ENCODE results near the gene NUDT7.

Gene NUDT7

GRCh38 chr16:77723108-77723514 is 797 bp downstream of the NUDT7 start:
- TF ChIP-seq SPI1 (IDR thresholded peaks at IDR 0.05; ENCODE audit: borderline replicate concordance, low read depth) = no peak
- peak; percentile 94 for TF ChIP-seq POLR2AphosphoS5 (IDR thresholded peaks at IDR 0.05; ENCODE audit: low read depth)
- TF ChIP-seq GABPA (IDR thresholded peaks at IDR 0.05; ENCODE audit: low read depth) = peak; percentile 17; the same call in 1 of the 2 replicates
- peak; percentile 5 for TF ChIP-seq REST (IDR thresholded peaks at IDR 0.05; ENCODE audit: insufficient replicate concordance, low read depth)
- TF ChIP-seq CTCF (IDR thresholded peaks at IDR 0.05; ENCODE audit: insufficient read depth, low read length) = no peak
- peak overlapping the region; percentile 57 for H3K4me3 ChIP-seq (replicated peaks; ENCODE audit: insufficient read depth, low read length)
- DNase-seq (ENCODE audit: low read depth in 1 of 2, low spot score in 1 of 2) = peak; percentile 65 to 86

GRCh38 chr16:77724174-77724573 is 1.9 kb downstream of the NUDT7 start:
- peak overlapping the region; percentile 85 for H3K27ac ChIP-seq (replicated peaks)
- H3K27me3 ChIP-seq (ENCODE audit: insufficient read depth, poor library complexity, severe bottlenecking) = no peaks in the 10 kb centered on the region
- DNase-seq (ENCODE audit: low read depth in 1 of 2, low spot score in 1 of 2) = peak in 1 of 2 experiments; percentile 11
- H3K4me3 ChIP-seq (replicated peaks; ENCODE audit: insufficient read depth, low read length) = no peak overlapping the region
- TF ChIP-seq SPI1 (IDR thresholded peaks at IDR 0.05; ENCODE audit: borderline replicate concordance, low read depth) = 0 out of 2 replicates have a peak, but pooled peaks have one; percentile 9
- TF ChIP-seq POLR2AphosphoS5 (IDR thresholded peaks at IDR 0.05; ENCODE audit: low read depth) = no peak
- no peak for TF ChIP-seq REST (IDR thresholded peaks at IDR 0.05; ENCODE audit: insufficient replicate concordance, low read depth)
- TF ChIP-seq GABPA (IDR thresholded peaks at IDR 0.05; ENCODE audit: low read depth) = no peak

More at GRCh38 chr16:77723108-77723514, 797 bp downstream of the NUDT7 start:
- peak overlapping the region; percentile 85 for H3K27ac ChIP-seq (replicated peaks)
- no peaks in the 10 kb centered on the region for H3K27me3 ChIP-seq (ENCODE audit: insufficient read depth, poor library complexity, severe bottlenecking)

- Histone ChIP-seq H3K27me3 (ENCODE audit: insufficient read depth, poor library complexity, severe bottlenecking) (no peaks in the 10 kb centered on the region), H3K27ac (replicated peaks) (no peak overlapping the region), H3K4me3 (replicated peaks; ENCODE audit: insufficient read depth, low read length) (no peak overlapping the region)
- TF ChIP-seq CTCF (IDR thresholded peaks at IDR 0.05; ENCODE audit: insufficient read depth, low read length) (no peak), GABPA (IDR thresholded peaks at IDR 0.05; ENCODE audit: low read depth) (no peak), POLR2AphosphoS5 (IDR thresholded peaks at IDR 0.05; ENCODE audit: low read depth) (no peak), SPI1 (IDR thresholded peaks at IDR 0.05; ENCODE audit: borderline replicate concordance, low read depth) (no peak), REST (IDR thresholded peaks at IDR 0.05; ENCODE audit: insufficient replicate concordance, low read depth) (no peak)
- DNase-seq (ENCODE audit: low read depth in 1 of 2, low spot score in 1 of 2) = no peak
Measured at GRCh38 chr16:77729951-77730350, 7.6 kb downstream of the NUDT7 start.
